Measurements from ENCODE around the gene EMD.
A peak's percentile ranks its signal among the peaks of the same experiment; 100 is the strongest.
"Not testable (repeated sequence)": the region's sequence is repeated elsewhere in the genome, so short reads cannot be mapped to it uniquely, and the experiment has no call there.

The EMD gene

DNA sequence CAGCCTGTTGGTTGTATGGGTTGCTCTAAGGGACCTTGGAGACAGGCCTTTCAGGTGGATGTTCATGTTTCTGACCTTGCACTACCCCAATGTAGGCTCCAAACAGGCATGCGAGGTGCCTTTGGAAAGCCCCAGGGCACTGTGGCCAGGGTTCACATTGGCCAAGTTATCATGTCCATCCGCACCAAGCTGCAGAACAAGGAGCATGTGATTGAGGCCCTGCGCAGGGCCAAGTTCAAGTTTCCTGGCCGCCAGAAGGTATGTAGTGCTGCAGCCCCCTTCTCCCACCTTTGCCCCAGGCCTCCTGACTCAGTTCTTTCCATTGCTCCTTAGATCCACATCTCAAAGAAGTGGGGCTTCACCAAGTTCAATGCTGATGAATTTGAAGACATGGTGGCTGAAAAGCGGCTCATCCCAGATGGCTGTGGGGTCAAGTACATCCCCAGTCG lies 21.3 kb downstream of the EMD start:
- H2BK12ac ChIP-seq (ENCODE audit: low read length in 2 of 2); H2BK5ac ChIP-seq (ENCODE audit: low read depth, low read length, poor library complexity, severe bottlenecking); H3K27ac ChIP-seq (ENCODE audit: low read length, poor library complexity, severe bottlenecking); H2AK5ac ChIP-seq (ENCODE audit: low read length, severe bottlenecking); H3K23ac ChIP-seq (ENCODE audit: low read length in 2 of 2); H3K4ac ChIP-seq (ENCODE audit: low read depth in 1 of 2, low read length in 2 of 2); H3K79me1 ChIP-seq (replicated peaks; ENCODE audit: low read length, poor library complexity, severe bottlenecking); H2BK120ac ChIP-seq (ENCODE audit: low read depth, low read length); H3K4me1 ChIP-seq (ENCODE audit: control insufficient read depth, insufficient read depth, low read depth, low read length); H2AFZ ChIP-seq (ENCODE audit: low read depth, low read length); DNase-seq; H3K18ac ChIP-seq (ENCODE audit: low read depth in 1 of 2, low read length in 2 of 2); H4K91ac ChIP-seq (ENCODE audit: low read length); H2BK15ac ChIP-seq (ENCODE audit: low read depth, poor library complexity, severe bottlenecking); H3K27me3 ChIP-seq (ENCODE audit: control insufficient read depth in 1 of 2, insufficient read depth in 1 of 2, low read length in 2 of 2); H3K9me3 ChIP-seq (ENCODE audit: control insufficient read depth, low read length); H3K14ac ChIP-seq (ENCODE audit: low read length in 2 of 2); H4K8ac ChIP-seq (ENCODE audit: low read length): not testable (repeated sequence)
- WGBS, result 75% methylated on average over 1 of the region's 6 CpGs
- Histone ChIP-seq H3K36me3 (ENCODE audit: control insufficient read depth in 1 of 2, insufficient read depth in 2 of 2, low read depth in 1 of 2, low read length in 2 of 2) (peaks cover 32 to 46% of the 10 kb centered on the region in 2 experiments), H3K4me3 (ENCODE audit: insufficient read depth in 1 of 2, low read depth in 1 of 2, low read length in 2 of 2) (peak overlapping the region in 1 of 2 experiments; percentile 84), H3K9ac (ENCODE audit: low read length) (peak overlapping the region; percentile 99), H3K4me2 (ENCODE audit: low read length, poor library complexity, severe bottlenecking) (peak overlapping the region; percentile 59)

DNA sequence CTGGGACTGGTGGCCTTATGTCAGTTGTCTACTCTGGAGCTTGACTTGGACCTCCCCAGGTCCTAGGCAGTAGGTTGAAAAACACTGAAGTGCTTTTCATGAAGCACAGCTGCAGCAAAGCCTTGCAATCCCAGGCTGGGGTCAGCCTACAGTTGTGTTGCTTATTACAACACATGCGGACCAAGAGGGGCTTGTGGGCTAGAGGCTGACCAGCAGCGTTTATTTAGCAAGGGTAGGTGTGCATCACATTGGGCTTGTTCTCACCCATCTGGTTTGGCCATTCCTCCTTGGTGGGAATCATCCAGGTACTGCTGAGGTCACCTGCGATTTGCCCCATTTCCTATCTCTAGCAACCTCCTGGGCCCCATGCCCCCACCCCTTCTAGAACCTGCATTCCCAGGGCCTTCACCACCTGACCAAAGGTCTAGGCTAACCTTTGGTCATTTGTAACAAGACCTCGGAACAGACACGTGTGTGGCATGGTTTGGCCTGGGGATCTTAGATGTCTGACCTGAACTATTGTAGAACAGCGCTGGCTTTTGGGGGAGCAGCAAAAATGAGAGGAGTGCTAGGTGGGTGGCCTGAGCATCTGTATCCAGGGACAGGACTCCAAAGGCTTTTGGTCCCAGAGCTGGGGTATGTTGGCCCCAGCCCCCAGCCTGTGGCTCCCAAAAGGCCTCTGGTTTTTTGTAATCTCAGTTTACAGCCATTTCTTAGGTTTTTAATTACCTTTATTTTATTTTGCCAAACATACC lies 22.1 kb downstream of the EMD start:
- Histone ChIP-seq H3K4ac (ENCODE audit: low read depth in 1 of 2, low read length in 2 of 2) (no peak overlapping the region), H2AFZ (ENCODE audit: low read depth, low read length) (no peak overlapping the region), H2BK120ac (ENCODE audit: low read depth, low read length) (no peak overlapping the region), H3K36me3 (ENCODE audit: control insufficient read depth in 1 of 2, insufficient read depth in 2 of 2, low read depth in 1 of 2, low read length in 2 of 2) (peaks cover 32 to 46% of the 10 kb centered on the region in 2 experiments), H3K27ac (ENCODE audit: low read length, poor library complexity, severe bottlenecking) (no peak overlapping the region), H2BK12ac (ENCODE audit: low read length in 2 of 2) (no peak overlapping the region), H3K23ac (ENCODE audit: low read length in 2 of 2) (no peak overlapping the region), H3K14ac (ENCODE audit: low read length in 2 of 2) (no peak overlapping the region), H2BK15ac (ENCODE audit: low read depth, poor library complexity, severe bottlenecking) (no peak overlapping the region), H4K91ac (ENCODE audit: low read length) (no peak overlapping the region), H3K18ac (ENCODE audit: low read depth in 1 of 2, low read length in 2 of 2) (no peak overlapping the region), H4K8ac (ENCODE audit: low read length) (peak overlapping the region; percentile 28), H3K27me3 (ENCODE audit: control insufficient read depth in 1 of 2, insufficient read depth in 1 of 2, low read length in 2 of 2) (no peaks in the 10 kb centered on the region), H3K9me3 (ENCODE audit: control insufficient read depth, low read length) (peaks cover 8% of the 10 kb centered on the region), H3K4me3 (ENCODE audit: insufficient read depth in 1 of 2, low read depth in 1 of 2, low read length in 2 of 2) (no peak overlapping the region), H2BK5ac (ENCODE audit: low read depth, low read length, poor library complexity, severe bottlenecking) (no peak overlapping the region), H3K79me1 (replicated peaks; ENCODE audit: low read length, poor library complexity, severe bottlenecking) (no peaks in the 10 kb centered on the region), H3K4me1 (ENCODE audit: control insufficient read depth, insufficient read depth, low read depth, low read length) (peaks cover 8% of the 10 kb centered on the region), H3K4me2 (ENCODE audit: low read length, poor library complexity, severe bottlenecking) (no peak overlapping the region), H2AK5ac (ENCODE audit: low read length, severe bottlenecking) (no peak overlapping the region), H3K9ac (ENCODE audit: low read length) (peak overlapping the region; percentile 99)
- 69% methylated on average over 6 of the region's 6 CpGs for whole genome bisulfite sequencing
- DNase-seq, result peak; percentile 70

- H4K91ac ChIP-seq (ENCODE audit: low read length), result no peak overlapping the region
- H3K23ac ChIP-seq (ENCODE audit: low read length in 2 of 2), result no peak overlapping the region
- peak; percentile 71 for DNase-seq
- no peaks in the 10 kb centered on the region for H3K79me1 ChIP-seq (replicated peaks; ENCODE audit: low read length, poor library complexity, severe bottlenecking)
- no peak overlapping the region for H2AFZ ChIP-seq (ENCODE audit: low read depth, low read length)
- peaks cover 32 to 46% of the 10 kb centered on the region in 2 experiments for H3K36me3 ChIP-seq (ENCODE audit: control insufficient read depth in 1 of 2, insufficient read depth in 2 of 2, low read depth in 1 of 2, low read length in 2 of 2)
- no peak overlapping the region for H2BK12ac ChIP-seq (ENCODE audit: low read length in 2 of 2)
- H3K4me1 ChIP-seq (ENCODE audit: control insufficient read depth, insufficient read depth, low read depth, low read length), result peaks cover 8% of the 10 kb centered on the region
- H2BK120ac ChIP-seq (ENCODE audit: low read depth, low read length), result no peak overlapping the region
- H3K27me3 ChIP-seq (ENCODE audit: control insufficient read depth in 1 of 2, insufficient read depth in 1 of 2, low read length in 2 of 2), result no peaks in the 10 kb centered on the region
- H3K18ac ChIP-seq (ENCODE audit: low read depth in 1 of 2, low read length in 2 of 2), result no peak overlapping the region
- H2AK5ac ChIP-seq (ENCODE audit: low read length, severe bottlenecking), result no peak overlapping the region
- no peak overlapping the region for H2BK5ac ChIP-seq (ENCODE audit: low read depth, low read length, poor library complexity, severe bottlenecking)
- WGBS, result 60% methylated on average over 3 of the region's 6 CpGs
- H3K4me2 ChIP-seq (ENCODE audit: low read length, poor library complexity, severe bottlenecking), result no peak overlapping the region
- no peak overlapping the region for H4K8ac ChIP-seq (ENCODE audit: low read length)
- H3K4me3 ChIP-seq (ENCODE audit: insufficient read depth in 1 of 2, low read depth in 1 of 2, low read length in 2 of 2), result no peak overlapping the region
- no peak overlapping the region for H3K27ac ChIP-seq (ENCODE audit: low read length, poor library complexity, severe bottlenecking)
- H3K14ac ChIP-seq (ENCODE audit: low read length in 2 of 2), result no peak overlapping the region
- H3K9ac ChIP-seq (ENCODE audit: low read length), result no peak overlapping the region
- H3K9me3 ChIP-seq (ENCODE audit: control insufficient read depth, low read length), result peaks cover 8% of the 10 kb centered on the region
- H2BK15ac ChIP-seq (ENCODE audit: low read depth, poor library complexity, severe bottlenecking), result no peak overlapping the region
- no peak overlapping the region for H3K4ac ChIP-seq (ENCODE audit: low read depth in 1 of 2, low read length in 2 of 2)
These were observed 23.0 kb downstream of the EMD start for GRCh38 chrX:154401918-154402621.

DNA sequence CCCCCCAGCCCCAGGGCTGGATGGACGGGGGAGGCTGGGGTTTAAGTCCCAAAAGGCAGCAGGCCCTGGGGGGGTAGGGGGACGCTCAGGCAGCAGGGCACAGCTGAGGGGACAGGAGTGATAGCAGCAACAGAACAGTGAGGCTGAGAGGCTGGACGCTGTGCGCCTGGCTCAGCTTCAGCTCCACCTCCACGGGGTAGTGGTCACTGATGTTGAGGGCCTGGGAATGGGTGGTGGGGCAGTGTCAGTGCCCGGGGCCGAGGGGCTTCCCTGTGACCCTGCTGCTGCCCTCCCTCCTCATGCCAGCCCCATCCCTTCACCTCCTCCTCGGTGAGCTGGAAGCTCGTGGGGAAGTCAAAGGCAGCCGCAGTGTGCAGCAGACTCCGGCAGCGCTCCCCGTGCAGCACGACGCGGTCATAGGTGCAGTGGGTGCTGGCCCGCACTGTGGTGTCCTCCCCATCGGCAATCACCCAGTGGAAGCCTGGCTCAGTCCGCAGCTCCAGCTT lies 23.6 kb downstream of the EMD start:
- Histone ChIP-seq H2BK15ac (ENCODE audit: low read depth, poor library complexity, severe bottlenecking) (no peak overlapping the region), H2AK5ac (ENCODE audit: low read length, severe bottlenecking) (no peak overlapping the region), H3K9ac (ENCODE audit: low read length) (no peak overlapping the region), H2AFZ (ENCODE audit: low read depth, low read length) (no peak overlapping the region), H3K4me2 (ENCODE audit: low read length, poor library complexity, severe bottlenecking) (no peak overlapping the region), H3K9me3 (ENCODE audit: control insufficient read depth, low read length) (peaks cover 8% of the 10 kb centered on the region), H2BK12ac (ENCODE audit: low read length in 2 of 2) (no peak overlapping the region), H4K8ac (ENCODE audit: low read length) (peak overlapping the region; percentile 41), H3K4ac (ENCODE audit: low read depth in 1 of 2, low read length in 2 of 2) (no peak overlapping the region), H2BK120ac (ENCODE audit: low read depth, low read length) (no peak overlapping the region), H4K91ac (ENCODE audit: low read length) (no peak overlapping the region), H2BK5ac (ENCODE audit: low read depth, low read length, poor library complexity, severe bottlenecking) (no peak overlapping the region), H3K14ac (ENCODE audit: low read length in 2 of 2) (no peak overlapping the region), H3K4me1 (ENCODE audit: control insufficient read depth, insufficient read depth, low read depth, low read length) (peaks cover 8% of the 10 kb centered on the region), H3K18ac (ENCODE audit: low read depth in 1 of 2, low read length in 2 of 2) (no peak overlapping the region), H3K36me3 (ENCODE audit: control insufficient read depth in 1 of 2, insufficient read depth in 2 of 2, low read depth in 1 of 2, low read length in 2 of 2) (peaks cover 32 to 46% of the 10 kb centered on the region in 2 experiments), H3K23ac (ENCODE audit: low read length in 2 of 2) (no peak overlapping the region), H3K27ac (ENCODE audit: low read length, poor library complexity, severe bottlenecking) (no peak overlapping the region), H3K4me3 (ENCODE audit: insufficient read depth in 1 of 2, low read depth in 1 of 2, low read length in 2 of 2) (no peak overlapping the region), H3K79me1 (replicated peaks; ENCODE audit: low read length, poor library complexity, severe bottlenecking) (no peaks in the 10 kb centered on the region), H3K27me3 (ENCODE audit: control insufficient read depth in 1 of 2, insufficient read depth in 1 of 2, low read length in 2 of 2) (no peaks in the 10 kb centered on the region)
- peak; percentile 26 for DNase-seq
- 96% methylated on average over 16 of the region's 19 CpGs for WGBS

All from mesenchymal stem cell (in vitro differentiated cells and primary cell).